Measurements from ENCODE around the gene MMEL1. TPM values are rescaled to one million over a fixed set of nuclear protein-coding genes. Genes with fewer than 3 reads are reported as not detected.

MMEL1 gene
- total and polyA plus RNA-seq, 2 donors (not counting 1 experiment from before 2014, with no cell fraction given), result 0.33 to 0.60 TPM

GRCh38 chr1:2585318-2586092 lies 47.3 kb downstream of the MMEL1 start:
- peaks cover 5% of the 10 kb centered on the region for H3K4me1 ChIP-seq (ENCODE audit: control insufficient read depth, extremely low read depth, insufficient read depth, low read length)
- H3K4me3 ChIP-seq (replicated peaks in 1 of 4; ENCODE audit: control extremely low read depth in 1 of 4, insufficient read depth in 1 of 4, low read depth in 3 of 4, low read length in 4 of 4), result peak overlapping the region; percentile 66 to 79 (median 75)
- no peak overlapping the region for H2AFZ ChIP-seq (ENCODE audit: low read length)
- no peaks in the 10 kb centered on the region for H3K9me3 ChIP-seq (ENCODE audit: control insufficient read depth, insufficient read depth, low read depth, low read length)
- no peak for TF ChIP-seq EZH2 (IDR thresholded peaks at IDR 0.05; ENCODE audit: low read length, missing control alignments)
- TF ChIP-seq CTCF (conservative IDR thresholded peaks at IDR 0.05 in 1 of 2, IDR thresholded peaks at IDR 0.05 in 1 of 2; ENCODE audit: low read depth in 1 of 2, low read length in 2 of 2), result no peak
- H3K4me2 ChIP-seq (ENCODE audit: extremely low read depth, insufficient read depth, low read length), result peak overlapping the region; percentile 94
- H4K20me1 ChIP-seq (ENCODE audit: control insufficient read depth, extremely low read depth, insufficient read depth, low read length), result no peaks in the 10 kb centered on the region
- peak overlapping the region; percentile 69 for H3K27ac ChIP-seq (ENCODE audit: insufficient read depth, low read length)
- H3K79me2 ChIP-seq (ENCODE audit: control insufficient read depth, insufficient read depth, low read length), result no peaks in the 10 kb centered on the region
- peak overlapping the region; percentile 71 for H3K9ac ChIP-seq (ENCODE audit: insufficient read depth, low read length)
- peak; percentile 35 to 52 for DNase-seq (ENCODE audit: low read depth in 2 of 2)
- H3K27me3 ChIP-seq (ENCODE audit: control insufficient read depth, insufficient read depth, low read length), result no peaks in the 10 kb centered on the region
- H3K36me3 ChIP-seq (ENCODE audit: control insufficient read depth, insufficient read depth, low read length), result no peaks in the 10 kb centered on the region

- no peak for DNase-seq (ENCODE audit: low read depth in 2 of 2)
- Histone ChIP-seq H4K20me1 (ENCODE audit: control insufficient read depth, extremely low read depth, insufficient read depth, low read length) (no peaks in the 10 kb centered on the region), H3K4me1 (ENCODE audit: control insufficient read depth, extremely low read depth, insufficient read depth, low read length) (peaks cover 5% of the 10 kb centered on the region), H3K27ac (ENCODE audit: insufficient read depth, low read length) (no peak overlapping the region), H3K4me2 (ENCODE audit: extremely low read depth, insufficient read depth, low read length) (peak overlapping the region; percentile 94), H2AFZ (ENCODE audit: low read length) (no peak overlapping the region), H3K9ac (ENCODE audit: insufficient read depth, low read length) (no peak overlapping the region), H3K36me3 (ENCODE audit: control insufficient read depth, insufficient read depth, low read length) (no peaks in the 10 kb centered on the region), H3K27me3 (ENCODE audit: control insufficient read depth, insufficient read depth, low read length) (no peaks in the 10 kb centered on the region), H3K9me3 (ENCODE audit: control insufficient read depth, insufficient read depth, low read depth, low read length) (no peaks in the 10 kb centered on the region), H3K4me3 (replicated peaks in 1 of 4; ENCODE audit: control extremely low read depth in 1 of 4, insufficient read depth in 1 of 4, low read depth in 3 of 4, low read length in 4 of 4) (peak overlapping the region in 3 of 4 experiments; percentile 16 to 79 (median 66)), H3K79me2 (ENCODE audit: control insufficient read depth, insufficient read depth, low read length) (no peaks in the 10 kb centered on the region)
- no peak for TF ChIP-seq EZH2 (IDR thresholded peaks at IDR 0.05; ENCODE audit: low read length, missing control alignments)
- TF ChIP-seq CTCF (conservative IDR thresholded peaks at IDR 0.05 in 1 of 2, IDR thresholded peaks at IDR 0.05 in 1 of 2; ENCODE audit: low read depth in 1 of 2, low read length in 2 of 2), result no peak
These were observed 48.0 kb downstream of the MMEL1 start for GRCh38 chr1:2584686-2585317.

GRCh38 chr1:2583871-2584351 lies 48.9 kb downstream of the MMEL1 start:
- H3K79me2 ChIP-seq (ENCODE audit: control insufficient read depth, insufficient read depth, low read length), result no peaks in the 10 kb centered on the region
- H3K36me3 ChIP-seq (ENCODE audit: control insufficient read depth, insufficient read depth, low read length), result no peaks in the 10 kb centered on the region
- H3K27me3 ChIP-seq (ENCODE audit: control insufficient read depth, insufficient read depth, low read length), result no peaks in the 10 kb centered on the region
- no peak overlapping the region for H3K4me2 ChIP-seq (ENCODE audit: extremely low read depth, insufficient read depth, low read length)
- H3K9me3 ChIP-seq (ENCODE audit: control insufficient read depth, insufficient read depth, low read depth, low read length), result no peaks in the 10 kb centered on the region
- no peak for TF ChIP-seq CTCF (conservative IDR thresholded peaks at IDR 0.05 in 1 of 2, IDR thresholded peaks at IDR 0.05 in 1 of 2; ENCODE audit: low read depth in 1 of 2, low read length in 2 of 2)
- peak; percentile 49 for TF ChIP-seq EZH2 (IDR thresholded peaks at IDR 0.05; ENCODE audit: low read length, missing control alignments)
- H4K20me1 ChIP-seq (ENCODE audit: control insufficient read depth, extremely low read depth, insufficient read depth, low read length), result no peaks in the 10 kb centered on the region
- peak in 1 of 2 donors; percentile 60 for DNase-seq (ENCODE audit: low read depth in 2 of 2)
- no peak overlapping the region for H3K27ac ChIP-seq (ENCODE audit: insufficient read depth, low read length)
- H3K9ac ChIP-seq (ENCODE audit: insufficient read depth, low read length), result no peak overlapping the region
- peaks cover 5% of the 10 kb centered on the region for H3K4me1 ChIP-seq (ENCODE audit: control insufficient read depth, extremely low read depth, insufficient read depth, low read length)
- peak overlapping the region in 2 of 4 experiments; percentile 17 to 20 for H3K4me3 ChIP-seq (replicated peaks in 1 of 4; ENCODE audit: control extremely low read depth in 1 of 4, insufficient read depth in 1 of 4, low read depth in 3 of 4, low read length in 4 of 4)
- H2AFZ ChIP-seq (ENCODE audit: low read length), result no peak overlapping the region

All from fibroblast of lung (primary cell).